Glomerular visceral epithelial cell (primary cell): ENCODE data around the gene ZNF837.
A peak's percentile ranks its signal among the peaks of the same experiment; 100 is the strongest.
"Not testable (repeated sequence)": the region's sequence is repeated elsewhere in the genome, so short reads cannot be mapped to it uniquely, and the experiment has no call there.

Experiments
- DNase-seq: peaks from one replicate; pipeline ENCODE4 v3.0.0-alpha.2; 2016; ENCODE audit errors: extremely low spot score

ZNF837 gene

GRCh38 chr19:58351558-58351878 lies 29.3 kb downstream of the ZNF837 start:
- no peak for DNase-seq

DNA sequence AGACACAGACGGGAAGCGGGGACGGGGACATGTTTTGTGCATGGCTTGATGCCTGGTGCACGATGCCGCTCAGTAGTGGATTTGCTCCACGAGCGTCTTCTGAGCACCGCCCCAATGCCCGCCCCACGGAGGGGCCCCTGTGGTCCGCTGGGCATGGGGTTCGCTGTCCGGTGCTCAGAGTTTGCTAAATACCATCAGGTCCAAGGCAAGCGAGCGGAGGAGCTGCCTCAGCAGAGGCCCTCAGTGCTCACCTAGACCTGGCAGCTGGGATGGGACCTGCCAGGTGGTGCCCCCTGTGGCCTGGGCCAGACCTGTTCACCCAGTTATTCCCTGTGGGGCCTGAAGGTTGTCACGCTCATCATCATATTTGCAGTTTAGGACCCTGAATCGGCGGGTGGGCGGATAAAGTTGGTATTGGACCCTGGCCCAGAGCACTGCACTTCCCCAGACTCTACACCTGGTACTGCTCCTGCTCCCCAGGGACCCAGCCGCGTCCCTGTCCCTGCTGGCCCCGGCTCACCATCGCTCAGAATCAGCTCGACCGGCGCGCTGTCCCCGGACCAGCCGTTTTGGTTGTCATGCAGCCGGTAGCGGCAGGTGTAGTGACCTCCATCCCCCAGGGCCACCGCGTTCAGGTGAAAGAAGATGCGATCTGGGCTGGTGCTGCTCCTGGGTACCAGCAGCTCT lies 29.8 kb downstream of the ZNF837 start:
- DNase-seq = no peak

GRCh38 chr19:58350001-58350861 lies 30.6 kb downstream of the ZNF837 start:
- DNase-seq = no peak

DNA sequence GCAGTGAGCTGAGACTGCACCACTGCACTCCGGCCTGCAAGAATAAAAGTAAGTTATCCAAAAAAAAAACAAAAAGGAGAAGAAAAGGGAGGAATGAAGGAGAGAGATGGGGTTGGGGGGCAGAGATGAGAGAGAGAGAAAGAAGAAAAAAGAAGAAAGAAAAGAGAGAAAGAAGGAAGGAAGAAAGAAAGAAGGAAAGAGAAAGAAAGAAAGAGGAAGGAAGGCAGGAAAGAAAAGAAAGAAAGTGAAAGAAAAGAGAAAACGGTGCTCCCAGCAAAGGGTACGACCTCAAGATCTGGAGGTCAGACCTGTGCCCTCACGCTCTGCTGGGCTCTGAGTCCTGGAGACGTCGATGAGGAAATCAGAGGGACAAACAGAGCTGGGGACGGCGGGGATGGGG lies 31.2 kb downstream of the ZNF837 start:
- DNase-seq = no peak

DNA sequence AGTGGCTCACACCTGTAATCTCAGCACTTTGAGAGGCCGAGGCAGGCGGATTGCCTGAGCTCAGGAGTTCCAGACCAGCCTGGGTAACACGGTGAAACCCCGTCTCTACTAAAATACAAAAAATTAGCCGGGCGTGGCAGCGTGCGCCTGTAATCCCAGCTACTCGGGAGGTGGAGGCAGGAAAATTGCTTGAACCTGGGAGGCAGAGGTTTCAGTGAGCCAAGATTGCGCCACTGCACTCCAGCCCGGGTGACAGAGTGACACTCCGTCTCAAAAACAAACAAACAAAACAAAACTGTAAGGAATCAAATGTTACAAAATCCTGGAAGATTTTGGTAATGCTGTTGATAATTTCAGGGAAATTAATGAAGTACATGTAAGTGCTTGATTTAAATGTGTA lies 32.8 kb downstream of the ZNF837 start:
- DNase-seq = not testable (repeated sequence)

- peak; percentile 87 for DNase-seq
Observed at GRCh38 chr19:58346961-58347929, 33.6 kb downstream of the ZNF837 start.

- DNase-seq = no peak
Observed at GRCh38 chr19:58345558-58345957, 35.3 kb downstream of the ZNF837 start.

- no peak for DNase-seq
Observed at GRCh38 chr19:58338825-58339558, 41.8 kb downstream of the ZNF837 start.

DNA sequence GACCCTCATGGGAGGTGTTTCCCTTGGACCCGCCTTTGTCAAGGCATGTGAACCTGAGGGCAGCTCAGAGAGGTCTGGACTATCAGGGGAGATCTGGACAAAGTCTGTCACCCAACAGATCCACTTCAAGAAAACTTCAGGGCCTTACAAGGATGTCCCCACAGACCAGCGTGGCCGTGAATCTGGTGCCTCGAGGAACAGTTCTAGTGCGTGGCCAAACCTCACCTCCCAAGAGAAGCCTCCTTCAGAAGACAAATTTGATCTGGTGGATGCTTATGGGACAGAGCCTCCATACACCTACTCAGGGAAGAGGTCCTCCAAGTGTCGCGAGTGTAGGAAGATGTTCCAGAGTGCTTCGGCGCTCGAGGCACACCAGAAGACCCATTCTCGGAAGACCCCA lies 42.5 kb downstream of the ZNF837 start:
- no peak for DNase-seq

GRCh38 chr19:58336820-58337219 lies 44.0 kb downstream of the ZNF837 start:
- no peak for DNase-seq

GRCh38 chr19:58336216-58336615 lies 44.6 kb downstream of the ZNF837 start:
- no peak for DNase-seq

GRCh38 chr19:58335630-58336029 lies 45.2 kb downstream of the ZNF837 start:
- no peak for DNase-seq

GRCh38 chr19:58334691-58335249 lies 46.1 kb downstream of the ZNF837 start:
- no peak for DNase-seq

DNA sequence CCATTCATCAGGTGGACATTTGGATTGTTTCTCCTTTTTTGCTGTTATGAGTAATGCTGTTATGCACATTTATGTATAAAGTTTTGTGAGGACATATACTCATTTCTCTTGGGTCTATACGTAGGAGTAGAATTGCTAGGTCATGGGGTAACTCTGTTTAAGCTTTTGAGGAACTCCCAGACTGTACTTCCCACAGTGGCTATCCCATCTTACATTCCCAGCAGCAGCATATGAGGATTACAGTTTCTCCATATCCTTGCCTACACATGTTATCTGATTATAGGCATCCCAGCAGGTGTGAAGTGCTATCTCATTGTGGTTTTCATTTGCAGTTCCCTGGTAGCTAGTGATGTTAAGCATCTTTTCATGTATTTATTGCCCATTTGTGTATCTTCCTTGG lies 48.1 kb downstream of the ZNF837 start:
- no peak for DNase-seq

GRCh38 chr19:58330458-58330857 lies 50.4 kb downstream of the ZNF837 start:
- no peak for DNase-seq

DNA sequence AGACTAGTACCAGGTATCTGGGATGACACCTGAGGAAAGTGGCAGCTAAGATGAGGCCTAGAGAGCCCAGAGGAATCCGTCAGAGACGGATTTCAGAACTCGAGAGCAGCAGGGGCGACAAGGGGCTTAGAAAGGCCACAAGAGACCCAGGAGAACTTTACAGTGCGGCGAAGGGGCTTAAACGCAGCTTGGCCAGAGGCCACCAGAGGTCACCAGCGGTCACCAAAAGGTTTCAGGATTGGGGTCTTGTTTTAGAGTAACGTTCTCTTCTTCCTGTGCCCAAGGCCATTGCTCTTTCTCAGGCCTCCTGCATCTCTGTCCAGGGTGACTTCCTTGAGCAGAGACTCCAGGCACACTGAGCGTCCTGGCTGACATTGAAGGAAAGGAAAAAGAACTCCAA lies 51.8 kb downstream of the ZNF837 start:
- DNase-seq = no peak

- DNase-seq = peak; percentile 95
Observed at GRCh38 chr19:58326914-58327726, 53.7 kb downstream of the ZNF837 start, which contains the start of gene ZSCAN22. TSS of gene ZSCAN22 (plus strand) at chr19:58326994. CDS start at chr19:58334803, 7,809 bp downstream.

GRCh38 chr19:58326501-58326913 lies 54.3 kb downstream of the ZNF837 start:
- no peak for DNase-seq

GRCh38 chr19:58325311-58326022 lies 55.4 kb downstream of the ZNF837 start:
- DNase-seq = peak; percentile 25
